ENCODE data around the gene GSG1L.

Gene GSG1L

GRCh38 chr16:27847030-27847550 lies 216.4 kb downstream of the GSG1L start:
- no peak for DNase-seq (ENCODE audit: low spot score)

GRCh38 chr16:27844826-27845225 lies 218.7 kb downstream of the GSG1L start:
- no peak for DNase-seq (ENCODE audit: low spot score)

GRCh38 chr16:27843800-27844199 lies 219.7 kb downstream of the GSG1L start:
- DNase-seq (ENCODE audit: low spot score) = no peak

- no peak for DNase-seq (ENCODE audit: low spot score)
Measured at GRCh38 chr16:27841911-27842310, 221.6 kb downstream of the GSG1L start.

- no peak for DNase-seq (ENCODE audit: low spot score)
Measured at GRCh38 chr16:27841061-27841801, 222.3 kb downstream of the GSG1L start.

- no peak for DNase-seq (ENCODE audit: low spot score)
Measured at GRCh38 chr16:27840311-27841060, 223.0 kb downstream of the GSG1L start.

- peak; percentile 31 for DNase-seq (ENCODE audit: low spot score)
Measured at GRCh38 chr16:27839419-27839818, 224.1 kb downstream of the GSG1L start.

- no peak for DNase-seq (ENCODE audit: low spot score)
Measured at GRCh38 chr16:27838536-27839175, 224.9 kb downstream of the GSG1L start.

- no peak for DNase-seq (ENCODE audit: low spot score)
Measured at GRCh38 chr16:27829975-27830374, 233.5 kb downstream of the GSG1L start.

GRCh38 chr16:27828671-27829070 lies 234.8 kb downstream of the GSG1L start:
- no peak for DNase-seq (ENCODE audit: low spot score)

- no peak for DNase-seq (ENCODE audit: low spot score)
Measured at GRCh38 chr16:27827765-27828164, 235.7 kb downstream of the GSG1L start.

- DNase-seq (ENCODE audit: low spot score) = no peak
Measured at GRCh38 chr16:27826893-27827289, 236.6 kb downstream of the GSG1L start.

GRCh38 chr16:27826081-27826892 lies 237.2 kb downstream of the GSG1L start:
- DNase-seq (ENCODE audit: low spot score) = no peak

GRCh38 chr16:27824786-27825185 lies 238.7 kb downstream of the GSG1L start:
- DNase-seq (ENCODE audit: low spot score) = no peak

GRCh38 chr16:27824006-27824405 lies 239.5 kb downstream of the GSG1L start:
- no peak for DNase-seq (ENCODE audit: low spot score)

GRCh38 chr16:27823421-27823820 lies 240.1 kb downstream of the GSG1L start:
- no peak for DNase-seq (ENCODE audit: low spot score)

GRCh38 chr16:27822996-27823395 lies 240.5 kb downstream of the GSG1L start:
- no peak for DNase-seq (ENCODE audit: low spot score)

- DNase-seq (ENCODE audit: low spot score) = no peak
Measured at GRCh38 chr16:27822529-27822928, 241.0 kb downstream of the GSG1L start.

GRCh38 chr16:27820646-27821345 lies 242.7 kb downstream of the GSG1L start:
- no peak for DNase-seq (ENCODE audit: low spot score)

- DNase-seq (ENCODE audit: low spot score) = no peak
Measured at GRCh38 chr16:27819881-27820610, 243.5 kb downstream of the GSG1L start.

- DNase-seq (ENCODE audit: low spot score) = no peak
Measured at GRCh38 chr16:27819356-27819755, 244.2 kb downstream of the GSG1L start.
